T-cell (primary cell): Measurements from ENCODE around the gene ARHGEF25. TPM values are rescaled to one million over a fixed set of nuclear protein-coding genes. Genes with fewer than 3 reads are reported as not detected.

Experiments
- ATAC-seq, 4 experiments: fragments of 200-7000 bp in 3 of 4; fragments of 150-1000 bp in 1 of 4; cut with Tn5 transposase; replicated peaks in 1 of 4; 1 replicate in 3 of 4; 2 replicates in 1 of 4; pipeline ENCODE4 v1.10.0; 2021; ENCODE audit warnings: moderate library complexity in 3 of 4, mild to moderate bottlenecking in 2 of 4, moderate number of reproducible peaks in 1 of 4
- CTCF ChIA-PET, 2 donors: fragments of 300-600 bp; sonication (Branson Sonifier 250); formaldehyde crosslinking; loops; one replicate each; lab custom pipeline; 2022; ENCODE audit warnings: antibody characterized with exemption in 2 of 2; lab: Charles Lee
- POLR2A ChIA-PET, 2 donors: fragments of 300-600 bp; sonication (Branson Sonifier 250); formaldehyde crosslinking; loops; one replicate each; lab custom pipeline; 2022; ENCODE audit warnings: antibody characterized with exemption in 2 of 2; lab: Charles Lee
- DNase-seq, 35 experiments: peaks; one replicate each; pipeline versions ENCODE4 v3.0.0 to v3.0.0-alpha.2; 2013 to 2023
- H3K27ac ChIP-seq: one replicate; pipeline ENCODE4 v1.5.1; 2013; ENCODE audit warnings: low read length
- H3K27me3 ChIP-seq, 2 experiments: replicated peaks in 1 of 2; 1 replicate in 1 of 2; 2 replicates in 1 of 2; pipeline versions ENCODE4 v1.6.1 to v1.7.0; 2013; ENCODE audit warnings: low read length in 1 of 2, mixed read lengths in 1 of 2; ENCODE audit not compliant: control insufficient read depth in 2 of 2, insufficient read depth in 2 of 2; ENCODE audit errors: extremely low read depth in 1 of 2
- H3K36me3 ChIP-seq, 2 donors: 1 replicate in 1 of 2; 2 replicates in 1 of 2; pipeline versions ENCODE4 v1.6.1 to v1.7.0; 2013; ENCODE audit warnings: low read length in 1 of 2; ENCODE audit not compliant: control insufficient read depth in 2 of 2, insufficient read depth in 1 of 2; ENCODE audit errors: extremely low read depth in 1 of 2
- H3K4me1 ChIP-seq, 2 experiments: 1 replicate in 1 of 2; 2 replicates in 1 of 2; pipeline versions ENCODE4 v1.6.1 to v1.7.0; 2013; ENCODE audit warnings: low read length in 2 of 2, mixed read lengths in 1 of 2; ENCODE audit not compliant: insufficient read depth in 2 of 2, control insufficient read depth in 1 of 2; ENCODE audit errors: extremely low read depth in 1 of 2
- H3K4me3 ChIP-seq, 2 donors: 1 replicate in 1 of 2; 2 replicates in 1 of 2; pipeline versions ENCODE4 v1.5.1 to v1.7.0; 2013; ENCODE audit warnings: mild to moderate bottlenecking in 2 of 2, low read length in 1 of 2, moderate library complexity in 1 of 2; ENCODE audit not compliant: control insufficient read depth in 1 of 2; ENCODE audit errors: extremely low read depth in 1 of 2
- H3K9me3 ChIP-seq: 2 replicates; pipeline ENCODE4 v1.7.0; 2013
- H3K27ac Mint-ChIP-seq, 2 donors: one replicate each; pipeline ENCODE4 v1.8.0; 2020 to 2021; ENCODE audit warnings: mild to moderate bottlenecking in 2 of 2, mixed read lengths in 2 of 2
- H3K27me3 Mint-ChIP-seq, 2 donors: one replicate each; pipeline ENCODE4 v1.8.0; 2021 to 2022; ENCODE audit warnings: mixed read lengths in 2 of 2
- H3K36me3 Mint-ChIP-seq: one replicate; pipeline ENCODE4 v1.8.0; 2021; ENCODE audit warnings: mixed read lengths
- H3K4me1 Mint-ChIP-seq, 3 donors: one replicate each; pipeline ENCODE4 v1.8.0; 2020 to 2022; ENCODE audit warnings: mixed read lengths in 3 of 3, mild to moderate bottlenecking in 1 of 3
- H3K4me3 Mint-ChIP-seq, 3 donors: one replicate each; pipeline ENCODE4 v1.8.0; 2020 to 2022; ENCODE audit warnings: mild to moderate bottlenecking in 3 of 3, mixed read lengths in 3 of 3, moderate library complexity in 3 of 3
- H3K9me3 Mint-ChIP-seq, 3 donors: one replicate each; pipeline ENCODE4 v1.8.0; 2020 to 2022; ENCODE audit warnings: mixed read lengths in 3 of 3
- WGBS: methylation state at CpG from one replicate; pipeline ENCODE4 v1.1.5; 2013; ENCODE audit warnings: missing lambda C conversion rate; ENCODE audit not compliant: insufficient coverage; 5-methylcytosine and 5-hydroxymethylcytosine counted together
- total RNA-seq, 35 experiments: library from RNA in 6 of 35; stranded (reverse) in 6 of 35; fragments of 120-200 nt in 1 of 35; gene quantifications; one replicate each; pipeline versions ENCODE4 v1.2.1 to v1.2.4 and lab custom pipeline; 2013 to 2026

Gene ARHGEF25
- total RNA-seq, 5 donors from 2014 or later (not counting 1 experiment from before 2014, with no cell fraction given): 0.67 to 1.4 (median 0.84) TPM

DNA sequence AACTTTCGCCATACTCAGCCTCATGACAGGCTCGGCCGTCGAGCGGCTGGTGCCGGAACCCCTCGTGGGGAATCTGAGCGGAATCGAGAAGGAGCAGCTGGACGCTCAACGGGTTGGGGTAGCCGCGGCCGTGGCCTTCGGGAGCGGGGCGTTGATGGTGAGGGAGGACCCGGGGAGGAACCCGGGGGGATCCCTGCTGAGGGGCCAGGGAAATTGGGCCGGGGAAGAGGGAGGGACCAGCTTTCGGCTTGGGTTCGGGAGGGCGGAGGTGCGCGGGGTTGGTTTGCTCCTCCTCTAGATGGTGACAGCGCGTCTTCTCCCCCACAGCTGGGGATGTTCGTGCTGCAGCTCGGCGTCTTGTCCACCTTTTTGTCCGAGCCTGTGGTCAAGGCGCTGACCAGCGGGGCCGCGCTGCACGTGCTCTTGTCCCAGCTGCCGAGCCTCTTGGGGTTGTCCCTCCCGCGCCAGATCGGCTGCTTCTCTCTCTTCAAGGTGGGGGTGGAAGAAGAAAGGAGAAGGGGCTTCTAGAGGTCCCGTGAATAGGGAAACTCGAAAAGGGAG is 9.8 kb downstream of the ARHGEF25 start:
- peaks cover 7 to 32% of the 10 kb centered on the region in 2 experiments for H3K4me1 ChIP-seq
- Mint-ChIP-seq H3K36me3 (no peaks in the 10 kb centered on the region), H3K4me3 (peak overlapping the region; percentile 71 to 86 (median 72)), H3K9me3 (no peaks in the 10 kb centered on the region), H3K4me1 (peaks cover 26 to 31% (median 30%) of the 10 kb centered on the region in 3 donors), H3K27me3 (peaks cover 86 to 94% of the 10 kb centered on the region in 2 donors), H3K27ac (no peak overlapping the region)
- H3K27ac ChIP-seq: no peak overlapping the region
- DNase-seq (peak in 4 of 35 experiments; percentile 11 to 28 (median 18)), ATAC-seq (peak; percentile 17 to 38 (median 26))
- peak overlapping the region; percentile 39 to 68 for H3K4me3 ChIP-seq
- no peaks in the 10 kb centered on the region for H3K9me3 ChIP-seq
- CTCF ChIA-PET: interaction anchor here (0.7 to 3.5 kb wide), 9 partner anchors 9 to 284 kb away, joined by 3 to 21 read pairs (median 3); partner anchors contain the start of genes ARHGEF25 (in 1 of the 2) and GLI1 (in 1 of the 2)
- no peaks in the 10 kb centered on the region for H3K36me3 ChIP-seq
- peaks cover 15 to 95% of the 10 kb centered on the region in 2 experiments for H3K27me3 ChIP-seq
- WGBS: under 1% methylated on average over 42 of the region's 42 CpGs
- POLR2A ChIA-PET: no interaction called here

GRCh38 chr12:57621497-57622292 is 10.5 kb downstream of the ARHGEF25 start:
- ChIA-PET CTCF (interaction anchor here (0.9 to 3.5 kb wide), 6 partner anchors 38 to 163 kb away, joined by 3 to 21 read pairs (median 8); partner anchors contain the start of gene GLI1 (in 1 of the 2)), POLR2A (no interaction called here)
- 2% methylated on average over 49 of the region's 49 CpGs for WGBS
- Mint-ChIP-seq H3K4me1 (peaks cover 26 to 33% (median 33%) of the 10 kb centered on the region in 3 donors), H3K27me3 (peaks cover 88 to 95% of the 10 kb centered on the region in 2 donors), H3K4me3 (peak overlapping the region; percentile 71 to 86 (median 72)), H3K27ac (peak overlapping the region in 1 of 2 donors; percentile 81), H3K36me3 (no peaks in the 10 kb centered on the region), H3K9me3 (no peaks in the 10 kb centered on the region)
- Histone ChIP-seq H3K36me3 (no peaks in the 10 kb centered on the region), H3K27me3 (peaks cover 16 to 97% of the 10 kb centered on the region in 2 experiments), H3K9me3 (no peaks in the 10 kb centered on the region), H3K4me3 (peak overlapping the region; percentile 39 to 68), H3K4me1 (peaks cover 7 to 32% of the 10 kb centered on the region in 2 experiments), H3K27ac (no peak overlapping the region)
- peak in 25 of 35 experiments; percentile 11 to 74 (median 40) for DNase-seq
- peak; percentile 72 to 78 (median 74) for ATAC-seq

GRCh38 chr12:57622293-57623245 is 11.3 kb downstream of the ARHGEF25 start:
- CTCF ChIA-PET: interaction anchor here (0.6 to 3.5 kb wide), 5 partner anchors 39 to 146 kb away, joined by 3 to 21 read pairs (median 8); no protein-coding TSS in a partner anchor
- 79% methylated on average over 7 of the region's 9 CpGs for WGBS
- peaks cover 16 to 99% of the 10 kb centered on the region in 2 experiments for H3K27me3 ChIP-seq
- Mint-ChIP-seq H3K36me3 (no peaks in the 10 kb centered on the region), H3K27me3 (peaks cover 84 to 95% of the 10 kb centered on the region in 2 donors), H3K9me3 (no peaks in the 10 kb centered on the region), H3K4me3 (peak overlapping the region; percentile 35 to 86 (median 70)), H3K4me1 (peaks cover 30 to 39% (median 38%) of the 10 kb centered on the region in 3 donors), H3K27ac (peak overlapping the region in 1 of 2 donors; percentile 81)
- no peak overlapping the region for H3K4me3 ChIP-seq
- H3K4me1 ChIP-seq: peaks cover 7 to 35% of the 10 kb centered on the region in 2 experiments
- no peak for ATAC-seq
- DNase-seq: no peak
- no peaks in the 10 kb centered on the region for H3K36me3 ChIP-seq
- POLR2A ChIA-PET: no interaction called here
- H3K9me3 ChIP-seq: no peaks in the 10 kb centered on the region
- no peak overlapping the region for H3K27ac ChIP-seq

- peaks cover 82 to 93% of the 10 kb centered on the region in 2 donors for H3K27me3 Mint-ChIP-seq
- ChIA-PET POLR2A (no interaction called here), CTCF (interaction anchor here (1.2 to 3.5 kb wide), 3 partner anchors 39 to 42 kb away, joined by 3 to 21 read pairs (median 8); no protein-coding TSS in a partner anchor)
- no peak for DNase-seq
- peaks cover 36 to 44% (median 39%) of the 10 kb centered on the region in 3 donors for H3K4me1 Mint-ChIP-seq
- Histone ChIP-seq H3K9me3 (no peaks in the 10 kb centered on the region), H3K27ac (no peak overlapping the region), H3K36me3 (no peaks in the 10 kb centered on the region), H3K4me1 (peaks cover 7 to 41% of the 10 kb centered on the region in 2 experiments), H3K4me3 (no peak overlapping the region), H3K27me3 (peaks cover 14 to 99% of the 10 kb centered on the region in 2 experiments)
- H3K27ac Mint-ChIP-seq: no peak overlapping the region
- WGBS: 80% methylated on average over 2 of the region's 2 CpGs
- no peak for ATAC-seq
- no peaks in the 10 kb centered on the region for H3K36me3 Mint-ChIP-seq
- H3K9me3 Mint-ChIP-seq: no peaks in the 10 kb centered on the region
- H3K4me3 Mint-ChIP-seq: no peak overlapping the region
These were observed 12.2 kb downstream of the ARHGEF25 start for GRCh38 chr12:57623385-57623784.

GRCh38 chr12:57623811-57624390 is 12.7 kb downstream of the ARHGEF25 start:
- ChIA-PET POLR2A (no interaction called here), CTCF (interaction anchor here in 1 of 2 donors (1.8 kb wide), 1 partner anchor 41 kb away, joined by 8 read pairs; no protein-coding TSS in a partner anchor)
- 66% methylated on average over 3 of the region's 5 CpGs for WGBS

More at GRCh38 chr12:57623811-57624390, 12.7 kb downstream of the ARHGEF25 start:
- H3K36me3 Mint-ChIP-seq: no peaks in the 10 kb centered on the region
- H3K9me3 Mint-ChIP-seq: no peaks in the 10 kb centered on the region
- H3K4me3 Mint-ChIP-seq: no peak overlapping the region
- Histone ChIP-seq H3K36me3 (no peaks in the 10 kb centered on the region), H3K27me3 (peaks cover 17 to 99% of the 10 kb centered on the region in 2 experiments), H3K4me1 (peaks cover 7 to 41% of the 10 kb centered on the region in 2 experiments), H3K27ac (no peak overlapping the region), H3K4me3 (no peak overlapping the region), H3K9me3 (no peaks in the 10 kb centered on the region)
- H3K27me3 Mint-ChIP-seq: peaks cover 85 to 93% of the 10 kb centered on the region in 2 donors
- ATAC-seq (no peak), DNase-seq (no peak)
- H3K4me1 Mint-ChIP-seq: peaks cover 35 to 43% (median 36%) of the 10 kb centered on the region in 3 donors
- no peak overlapping the region for H3K27ac Mint-ChIP-seq
